PFSK-1 (cell line): ENCODE data around the gene KCNK1.

Experiments used
- FOXP2 ChIP-seq: optimal IDR thresholded peaks from 2 replicates; pipeline ENCODE3; 2011; ENCODE audit warnings: borderline replicate concordance, control low read depth, inconsistent platforms; ENCODE audit not compliant: insufficient read depth; ENCODE audit errors: extremely low read length, extremely low read depth
- POLR2AphosphoS5 ChIP-seq: IDR thresholded peaks from 2 replicates; pipeline ENCODE4 v1.6.1; 2012; ENCODE audit warnings: low read depth, mild to moderate bottlenecking, control low read depth, low read length, moderate library complexity
- REST ChIP-seq, 2 experiments: IDR thresholded peaks; 2 replicates each; pipeline versions ENCODE4 v1.6.1 to v1.8.0; 2011 to 2012; ENCODE audit warnings: low read depth in 2 of 2, low read length in 2 of 2, control low read depth in 1 of 2, inconsistent platforms in 1 of 2, mild to moderate bottlenecking in 1 of 2, moderate library complexity in 1 of 2; ENCODE audit not compliant: insufficient read depth in 1 of 2
- SIN3A ChIP-seq: IDR thresholded peaks from 2 replicates; pipeline ENCODE4 v1.6.1; 2012; ENCODE audit warnings: mild to moderate bottlenecking, low read length, moderate library complexity, borderline replicate concordance; ENCODE audit not compliant: insufficient read depth
- TAF1 ChIP-seq: IDR thresholded peaks from 2 replicates; pipeline ENCODE4 v1.6.1; 2012; ENCODE audit warnings: low read length, control low read depth, borderline replicate concordance; ENCODE audit not compliant: insufficient read depth

The KCNK1 gene

GRCh38 chr1:233610628-233611027, 3.3 kb upstream of the KCNK1 start:
- TF ChIP-seq POLR2AphosphoS5 = no peak
- no peak for TF ChIP-seq TAF1
- TF ChIP-seq FOXP2 = no peak
- TF ChIP-seq SIN3A = no peak
- no peak for TF ChIP-seq REST (IDR thresholded peaks at IDR 0.05; ENCODE audit: insufficient read depth in 1 of 2, low read depth in 2 of 2, low read length in 2 of 2)

- TF ChIP-seq TAF1 (no peak), FOXP2 (no peak), REST (IDR thresholded peaks at IDR 0.05; ENCODE audit: insufficient read depth in 1 of 2, low read depth in 2 of 2, low read length in 2 of 2) (no peak), SIN3A (no peak)
Observed at GRCh38 chr1:233614173-233614742, 352 bp downstream of the KCNK1 start.

- TF ChIP-seq REST (IDR thresholded peaks at IDR 0.05; ENCODE audit: insufficient read depth in 1 of 2, low read depth in 2 of 2, low read length in 2 of 2) = no peak
- TF ChIP-seq POLR2AphosphoS5 = no peak
- no peak for TF ChIP-seq TAF1
- no peak for TF ChIP-seq FOXP2
- TF ChIP-seq SIN3A = no peak
Observed at GRCh38 chr1:233614743-233615521, 1.0 kb downstream of the KCNK1 start.

GRCh38 chr1:233615571-233615970, 1.7 kb downstream of the KCNK1 start:
- TF ChIP-seq SIN3A (no peak), FOXP2 (no peak), POLR2AphosphoS5 (no peak), REST (IDR thresholded peaks at IDR 0.05; ENCODE audit: insufficient read depth in 1 of 2, low read depth in 2 of 2, low read length in 2 of 2) (no peak)
